DND-41 (cell line): ENCODE results near the gene RAB3B.

ENCODE experiments used
- ATAC-seq: fragments of 200-7000 bp; cut with Tn5 transposase; 3 replicates; pipeline ENCODE4 v1.9.1; 2021; ENCODE audit warnings: low read depth; ENCODE audit not compliant: insufficient read depth
- DNase-seq: peaks from one replicate; pipeline ENCODE4 v3.0.0-alpha.2; 2020
- H2AFZ ChIP-seq: 2 replicates; pipeline ENCODE4 v1.6.0; 2012; ENCODE audit warnings: low read depth, low read length
- H3K27ac ChIP-seq: 2 replicates; pipeline ENCODE4 v1.5.1; 2012; ENCODE audit warnings: low read length, inconsistent platforms
- H3K27me3 ChIP-seq: fragments of 200-600 bp; sonication (generic); 2 replicates; pipeline ENCODE4 v1.6.0; 2012; ENCODE audit warnings: low read length, mild to moderate bottlenecking, inconsistent platforms; ENCODE audit not compliant: insufficient read depth, poor library complexity
- H3K36me3 ChIP-seq: 2 replicates; pipeline ENCODE4 v1.5.1; 2012; ENCODE audit warnings: low read length, inconsistent platforms; ENCODE audit not compliant: insufficient read depth
- H3K4me1 ChIP-seq: 2 replicates; pipeline ENCODE4 v1.5.1; 2012; ENCODE audit warnings: mild to moderate bottlenecking, low read length; ENCODE audit not compliant: insufficient read depth
- H3K4me2 ChIP-seq: 2 replicates; pipeline ENCODE4 v1.6.0; 2012; ENCODE audit warnings: mild to moderate bottlenecking, moderate library complexity, low read length, inconsistent platforms; ENCODE audit not compliant: insufficient read depth
- H3K4me3 ChIP-seq, 2 experiments: fragments of 200-600 bp in 1 of 2; shearing (Covaris generic) in 1 of 2; 2 replicates each; pipeline ENCODE4 v1.5.1; 2012 to 2016; ENCODE audit warnings: inconsistent platforms in 2 of 2, low read length in 2 of 2, mild to moderate bottlenecking in 2 of 2, low read depth in 1 of 2, moderate library complexity in 1 of 2
- H3K79me2 ChIP-seq: 2 replicates; pipeline ENCODE4 v1.6.0; 2012; ENCODE audit warnings: low read length, inconsistent platforms; ENCODE audit not compliant: insufficient read depth
- H3K9ac ChIP-seq: 2 replicates; pipeline ENCODE4 v1.6.0; 2012; ENCODE audit warnings: low read depth, mild to moderate bottlenecking, inconsistent platforms, low read length, moderate library complexity
- H3K9me3 ChIP-seq: 2 replicates; pipeline ENCODE4 v1.5.1; 2012; ENCODE audit warnings: low read length, moderate library complexity, mild to moderate bottlenecking, inconsistent platforms; ENCODE audit not compliant: insufficient read depth, severe bottlenecking
- H4K20me1 ChIP-seq: 2 replicates; pipeline ENCODE4 v1.6.0; 2012; ENCODE audit warnings: low read length; ENCODE audit not compliant: insufficient read depth
- EZH2 ChIP-seq: IDR thresholded peaks from 3 replicates; pipeline ENCODE4 v1.6.1; 2012; ENCODE audit warnings: borderline replicate concordance, low read depth, mild to moderate bottlenecking, moderate library complexity, low read length, inconsistent platforms; ENCODE audit not compliant: severe bottlenecking
- TF ChIP-seq, protein P1 (sequence below): IDR thresholded peaks from 2 replicates; pipeline ENCODE4 v1.5.1; 2012; ENCODE audit warnings: borderline replicate concordance, low read length, moderate library complexity, mild to moderate bottlenecking; ENCODE audit not compliant: poor library complexity, severe bottlenecking; ENCODE audit errors: extremely low read depth

RAB3B gene

DNA sequence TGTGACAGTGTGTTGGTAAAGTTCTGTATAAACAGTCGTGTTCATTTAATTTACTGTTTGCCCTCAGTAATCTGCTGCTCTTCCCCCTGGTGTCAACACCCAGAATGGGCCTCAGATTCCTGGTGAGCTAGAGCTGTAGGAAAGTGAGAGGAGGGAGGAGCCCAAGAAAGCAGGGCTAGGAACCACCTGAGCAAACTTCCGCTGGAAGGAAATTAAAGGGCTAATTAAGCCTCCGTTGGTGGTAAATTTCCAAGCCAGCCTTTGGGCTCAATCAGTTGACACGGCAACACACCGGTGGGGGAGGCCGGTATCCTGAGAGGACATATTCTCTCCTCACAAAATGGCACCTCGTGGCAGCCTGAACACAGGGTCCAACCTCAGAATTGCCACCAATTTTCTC lies 32.9 kb downstream of the RAB3B start:
- DNase-seq (no peak), ATAC-seq (no peak)
- H3K36me3 ChIP-seq: no peaks in the 10 kb centered on the region
- H2AFZ ChIP-seq: no peak overlapping the region
- no peaks in the 10 kb centered on the region for H3K79me2 ChIP-seq
- no peak overlapping the region for H3K4me2 ChIP-seq
- H3K4me1 ChIP-seq: peaks cover 23% of the 10 kb centered on the region
- no peaks in the 10 kb centered on the region for H4K20me1 ChIP-seq
- H3K27me3 ChIP-seq: no peaks in the 10 kb centered on the region
- no peak for TF ChIP-seq EZH2
- TF ChIP-seq, protein P1, sequence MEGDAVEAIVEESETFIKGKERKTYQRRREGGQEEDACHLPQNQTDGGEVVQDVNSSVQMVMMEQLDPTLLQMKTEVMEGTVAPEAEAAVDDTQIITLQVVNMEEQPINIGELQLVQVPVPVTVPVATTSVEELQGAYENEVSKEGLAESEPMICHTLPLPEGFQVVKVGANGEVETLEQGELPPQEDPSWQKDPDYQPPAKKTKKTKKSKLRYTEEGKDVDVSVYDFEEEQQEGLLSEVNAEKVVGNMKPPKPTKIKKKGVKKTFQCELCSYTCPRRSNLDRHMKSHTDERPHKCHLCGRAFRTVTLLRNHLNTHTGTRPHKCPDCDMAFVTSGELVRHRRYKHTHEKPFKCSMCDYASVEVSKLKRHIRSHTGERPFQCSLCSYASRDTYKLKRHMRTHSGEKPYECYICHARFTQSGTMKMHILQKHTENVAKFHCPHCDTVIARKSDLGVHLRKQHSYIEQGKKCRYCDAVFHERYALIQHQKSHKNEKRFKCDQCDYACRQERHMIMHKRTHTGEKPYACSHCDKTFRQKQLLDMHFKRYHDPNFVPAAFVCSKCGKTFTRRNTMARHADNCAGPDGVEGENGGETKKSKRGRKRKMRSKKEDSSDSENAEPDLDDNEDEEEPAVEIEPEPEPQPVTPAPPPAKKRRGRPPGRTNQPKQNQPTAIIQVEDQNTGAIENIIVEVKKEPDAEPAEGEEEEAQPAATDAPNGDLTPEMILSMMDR: no peak
- no peak overlapping the region for H3K27ac ChIP-seq
- H3K4me3 ChIP-seq: no peak overlapping the region
- no peaks in the 10 kb centered on the region for H3K9me3 ChIP-seq
- H3K9ac ChIP-seq: no peak overlapping the region

DNA sequence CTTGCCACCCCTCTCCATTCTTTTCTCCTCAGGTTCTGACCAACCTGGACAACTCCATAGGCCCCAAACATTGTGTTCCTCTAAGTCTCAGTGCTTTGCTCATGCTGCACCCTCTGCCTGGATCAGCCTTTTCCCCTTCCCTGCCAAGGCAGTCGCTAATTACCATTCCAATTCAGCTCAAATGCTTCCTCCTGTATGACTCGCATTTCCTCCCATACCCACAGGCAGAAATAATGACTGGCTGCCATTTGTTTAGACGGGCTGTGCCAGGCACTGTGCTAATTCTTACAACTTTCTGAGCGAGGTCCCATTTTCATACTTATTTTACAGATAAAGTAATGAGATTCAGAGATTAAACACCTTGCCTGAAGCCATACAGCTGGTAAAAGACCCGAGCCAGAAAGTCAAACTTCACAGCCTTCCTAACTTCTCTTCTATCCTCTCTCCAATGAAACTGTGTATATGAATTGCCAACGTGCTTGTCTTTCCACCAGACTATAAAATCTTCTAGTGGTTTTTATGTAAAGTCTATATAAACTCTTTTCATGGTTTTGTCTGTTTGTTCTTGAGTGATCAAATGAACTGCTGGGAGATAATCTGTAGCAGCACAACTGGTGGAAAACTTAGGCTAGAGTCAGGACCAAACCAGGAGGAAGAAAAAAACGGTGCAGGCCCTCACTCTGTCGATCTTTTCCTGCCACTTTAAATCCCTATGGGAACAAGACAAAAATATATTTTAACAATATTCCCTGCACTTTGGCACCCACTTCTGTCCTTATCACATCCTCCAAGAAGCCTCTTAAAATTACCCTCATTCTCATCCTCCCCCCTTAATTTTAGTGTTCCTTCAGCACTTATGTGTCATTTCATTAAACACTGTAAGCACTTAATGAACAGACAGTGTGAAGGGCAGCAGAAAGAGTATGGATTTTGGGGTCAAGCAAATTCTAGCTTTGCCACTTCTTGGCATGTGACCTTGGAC lies 33.7 kb downstream of the RAB3B start:
- Histone ChIP-seq H2AFZ (no peak overlapping the region), H3K27me3 (no peaks in the 10 kb centered on the region), H3K4me3 (no peak overlapping the region), H3K4me2 (no peak overlapping the region), H3K36me3 (no peaks in the 10 kb centered on the region), H3K9me3 (no peaks in the 10 kb centered on the region), H3K79me2 (no peaks in the 10 kb centered on the region), H3K9ac (no peak overlapping the region), H4K20me1 (no peaks in the 10 kb centered on the region), H3K4me1 (peaks cover 29% of the 10 kb centered on the region), H3K27ac (no peak overlapping the region)
- TF ChIP-seq EZH2: no peak
- TF ChIP-seq, protein P1: no peak
- DNase-seq: no peak
- ATAC-seq: no peak

DNA sequence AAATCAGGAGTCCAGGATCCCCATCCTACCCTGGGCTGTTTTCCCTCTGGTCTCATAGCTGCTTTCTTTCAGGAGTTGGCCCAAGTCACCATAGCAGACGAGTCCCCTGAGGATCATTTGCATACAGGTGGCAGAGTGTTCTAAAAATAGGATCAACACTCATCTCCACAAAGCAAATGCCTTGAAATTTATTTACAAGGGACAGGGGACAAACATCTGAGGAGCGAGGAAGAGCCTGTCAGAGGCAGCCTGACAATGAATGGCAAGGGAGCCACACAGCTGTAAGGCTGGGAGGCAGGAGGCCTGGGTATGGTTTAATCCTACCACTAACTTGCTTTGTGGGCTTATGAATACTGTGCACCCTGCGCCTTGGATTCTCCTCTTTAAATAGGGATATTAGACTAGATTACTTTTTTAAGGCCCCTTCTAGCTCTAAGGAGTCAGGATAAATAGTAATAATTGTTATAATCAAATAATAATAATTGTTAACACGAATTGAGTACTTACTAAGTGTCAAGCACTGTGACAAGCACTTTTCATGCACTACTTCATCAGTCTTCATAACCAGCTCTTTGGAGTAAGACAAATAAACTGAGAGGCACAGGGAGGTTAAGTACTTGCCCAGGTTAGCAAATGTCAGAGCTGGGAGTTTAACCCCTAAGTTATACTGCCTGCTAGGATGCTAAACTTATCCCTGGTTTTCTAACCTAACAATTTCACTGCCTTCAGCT lies 34.5 kb downstream of the RAB3B start:
- no peaks in the 10 kb centered on the region for H3K36me3 ChIP-seq
- no peaks in the 10 kb centered on the region for H3K79me2 ChIP-seq
- no peak for TF ChIP-seq EZH2
- TF ChIP-seq, protein P1: no peak
- no peak overlapping the region for H3K9ac ChIP-seq
- H3K4me3 ChIP-seq: no peak overlapping the region
- H3K27ac ChIP-seq: no peak overlapping the region
- no peak overlapping the region for H2AFZ ChIP-seq
- no peaks in the 10 kb centered on the region for H3K9me3 ChIP-seq
- peaks cover 29% of the 10 kb centered on the region for H3K4me1 ChIP-seq
- ATAC-seq (no peak), DNase-seq (no peak)
- H3K4me2 ChIP-seq: no peak overlapping the region
- no peaks in the 10 kb centered on the region for H4K20me1 ChIP-seq
- no peaks in the 10 kb centered on the region for H3K27me3 ChIP-seq
